CD14-positive monocyte (primary cell): ENCODE measurements around the gene IL5. TPM values are rescaled to one million over a fixed set of nuclear protein-coding genes. Genes with fewer than 3 reads are reported as not detected.
A peak's percentile ranks its signal among the peaks of the same experiment; 100 is the strongest.

Source experiments
- DNase-seq, 3 donors: peaks; one replicate each; pipeline ENCODE4 v3.0.0-alpha.2; 2011 to 2022
- H2AFZ ChIP-seq: 2 replicates; pipeline ENCODE4 v1.6.0; 2012; ENCODE audit warnings: mild to moderate bottlenecking, low read depth, low read length, inconsistent platforms; ENCODE audit not compliant: insufficient read depth, poor library complexity, severe bottlenecking
- H3K27ac ChIP-seq, 2 donors: 1 replicate in 1 of 2; 2 replicates in 1 of 2; pipeline ENCODE4 v1.5.1; 2012 to 2013; ENCODE audit warnings: low read length in 2 of 2, control low read depth in 1 of 2, inconsistent platforms in 1 of 2, low read depth in 1 of 2, mild to moderate bottlenecking in 1 of 2
- H3K27me3 ChIP-seq, 2 donors: one replicate each; pipeline versions ENCODE4 v1.6.0 to v1.6.1; 2011 to 2013; ENCODE audit warnings: low read length in 2 of 2; ENCODE audit not compliant: control insufficient read depth in 2 of 2, insufficient read depth in 2 of 2
- H3K36me3 ChIP-seq, 2 donors: replicated peaks in 1 of 2; 1 replicate in 1 of 2; 2 replicates in 1 of 2; pipeline versions ENCODE4 v1.5.1 to v1.6.1; 2012 to 2013; ENCODE audit warnings: low read length in 2 of 2, control low read depth in 1 of 2, inconsistent platforms in 1 of 2, mild to moderate bottlenecking in 1 of 2; ENCODE audit not compliant: insufficient read depth in 2 of 2, control insufficient read depth in 1 of 2
- H3K4me1 ChIP-seq, 2 donors: 1 replicate in 1 of 2; 2 replicates in 1 of 2; pipeline versions ENCODE4 v1.5.1 to v1.6.1; 2012 to 2013; ENCODE audit warnings: low read length in 2 of 2, control low read depth in 1 of 2, inconsistent platforms in 1 of 2, mild to moderate bottlenecking in 1 of 2, moderate library complexity in 1 of 2; ENCODE audit not compliant: insufficient read depth in 2 of 2, control insufficient read depth in 1 of 2
- H3K4me2 ChIP-seq: replicated peaks from 2 replicates; pipeline ENCODE3; 2012; ENCODE audit warnings: low read length, moderate library complexity, mild to moderate bottlenecking; ENCODE audit not compliant: poor library complexity, severe bottlenecking; ENCODE audit errors: extremely low read depth
- H3K4me3 ChIP-seq, 3 experiments: fragments of 200-600 bp in 1 of 3; sonication (generic) in 1 of 3; replicated peaks in 1 of 3; 1 replicate in 2 of 3; 2 replicates in 1 of 3; pipeline ENCODE4 v1.5.1; 2011 to 2013; ENCODE audit warnings: low read length in 3 of 3, mild to moderate bottlenecking in 3 of 3, control low read depth in 2 of 3, low read depth in 2 of 3, inconsistent platforms in 1 of 3, moderate library complexity in 1 of 3
- H3K79me2 ChIP-seq: 2 replicates; pipeline ENCODE4 v1.6.0; 2012; ENCODE audit warnings: mild to moderate bottlenecking, control low read depth, inconsistent platforms, low read length, moderate library complexity; ENCODE audit not compliant: insufficient read depth
- H3K9ac ChIP-seq: 2 replicates; pipeline ENCODE4 v1.6.0; 2017; ENCODE audit warnings: low read length, mild to moderate bottlenecking; ENCODE audit not compliant: insufficient read depth, poor library complexity, severe bottlenecking
- H3K9me3 ChIP-seq, 2 donors: replicated peaks in 1 of 2; 1 replicate in 1 of 2; 2 replicates in 1 of 2; pipeline versions ENCODE4 v1.5.1 to v1.6.1; 2012 to 2013; ENCODE audit warnings: low read length in 2 of 2, control low read depth in 1 of 2; ENCODE audit not compliant: control insufficient read depth in 1 of 2, insufficient read depth in 1 of 2
- H4K20me1 ChIP-seq: 2 replicates; pipeline ENCODE4 v1.6.0; 2012; ENCODE audit warnings: mild to moderate bottlenecking, low read length, control low read depth, moderate library complexity; ENCODE audit not compliant: insufficient read depth
- H3K27ac Mint-ChIP-seq, 7 donors: one replicate each; pipeline ENCODE4 v1.8.0; 2020; ENCODE audit warnings: mild to moderate bottlenecking in 7 of 7, mixed read lengths in 7 of 7, moderate library complexity in 6 of 7, inconsistent platforms in 2 of 7
- H3K27me3 Mint-ChIP-seq, 3 donors: one replicate each; pipeline ENCODE4 v1.8.0; 2021 to 2022; ENCODE audit warnings: low read depth in 3 of 3, mild to moderate bottlenecking in 3 of 3, mixed read lengths in 3 of 3, moderate library complexity in 3 of 3, inconsistent platforms in 1 of 3
- H3K36me3 Mint-ChIP-seq, 2 donors: one replicate each; pipeline ENCODE4 v1.8.0; 2020; ENCODE audit warnings: mixed read lengths in 2 of 2, inconsistent platforms in 1 of 2, mild to moderate bottlenecking in 1 of 2
- H3K4me1 Mint-ChIP-seq: one replicate; pipeline ENCODE4 v1.8.0; 2020; ENCODE audit warnings: mild to moderate bottlenecking, mixed read lengths
- H3K4me3 Mint-ChIP-seq, 2 donors: one replicate each; pipeline ENCODE4 v1.8.0; 2020; ENCODE audit warnings: mild to moderate bottlenecking in 2 of 2, mixed read lengths in 2 of 2, moderate library complexity in 1 of 2
- H3K9me3 Mint-ChIP-seq, 7 donors: one replicate each; pipeline ENCODE4 v1.8.0; 2020 to 2022; ENCODE audit warnings: mixed read lengths in 7 of 7, mild to moderate bottlenecking in 6 of 7, moderate library complexity in 6 of 7, inconsistent platforms in 2 of 7
- WGBS: methylation state at CpG from one replicate; pipeline ENCODE4 v1.1.5; 2013; ENCODE audit warnings: missing lambda C conversion rate; ENCODE audit not compliant: insufficient coverage; 5-methylcytosine and 5-hydroxymethylcytosine counted together
- intact Hi-C, 2 donors: fragments of 100-400 bp; cut with micrococcal nuclease; formaldehyde crosslinking; loops; one replicate each; pipeline versions ENCODE4 v1.15.0 to v1.15.1; 2023
- polyA plus RNA-seq, 3 donors: library from polyadenylated mRNA; depleted of rRNA in 1 of 3; unstranded in 2 of 3; stranded (reverse) in 1 of 3; fragments of 300-500 nt in 2 of 3; fragments of >200 nt in 1 of 3; fragmentation: Illumina TruSeq in 2 of 3; gene quantifications; 1 replicate in 2 of 3; 2 replicates in 1 of 3; pipeline ENCODE4 v1.2.3, GENCODE V29; 2012 to 2021
- TF ChIP-seq, protein P1 (sequence below): fragments of 200-600 bp; IDR thresholded peaks from one replicate; pipeline ENCODE4 v1.8.0; 2022; ENCODE audit warnings: antibody characterized with exemption, mild to moderate bottlenecking

Gene IL5
- polyA plus RNA-seq, 3 donors: not detected

DNA sequence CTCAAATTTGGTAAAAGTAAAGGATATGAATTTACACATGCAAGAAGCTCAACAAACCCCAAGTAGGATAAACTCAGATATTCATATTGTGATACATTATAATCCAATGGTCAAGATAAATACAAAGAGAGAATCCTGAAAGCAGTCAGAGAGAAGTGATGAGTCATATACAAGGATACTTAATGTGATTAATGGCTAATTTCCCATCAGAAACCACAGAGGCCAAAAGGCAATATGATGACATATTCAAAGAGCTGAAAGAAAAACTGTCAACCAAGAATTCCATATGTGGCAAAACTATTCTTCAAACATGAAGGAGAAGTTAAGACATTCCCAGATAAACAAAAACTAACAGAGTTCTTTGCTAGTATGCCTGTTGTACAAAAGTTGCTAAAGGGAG, 33.2 kb downstream of the IL5 start:
- no peaks in the 10 kb centered on the region for H3K36me3 ChIP-seq
- DNase-seq: no peak
- peaks cover 0 to 3% (median 2%) of the 10 kb centered on the region in 3 donors for H3K27me3 Mint-ChIP-seq
- intact Hi-C loops: no loop called here
- H3K36me3 Mint-ChIP-seq: no peaks in the 10 kb centered on the region
- no peak overlapping the region for H3K4me3 Mint-ChIP-seq
- H2AFZ ChIP-seq: no peak overlapping the region
- H3K27me3 ChIP-seq: no peaks in the 10 kb centered on the region
- H3K79me2 ChIP-seq: no peaks in the 10 kb centered on the region
- no peaks in the 10 kb centered on the region for H3K4me1 ChIP-seq
- no peak overlapping the region for H3K4me2 ChIP-seq
- no peak overlapping the region for H3K27ac Mint-ChIP-seq
- H3K9ac ChIP-seq: no peak overlapping the region
- H3K27ac ChIP-seq: no peak overlapping the region
- no peaks in the 10 kb centered on the region for H3K9me3 ChIP-seq
- H3K4me1 Mint-ChIP-seq: peaks cover 10% of the 10 kb centered on the region
- TF ChIP-seq, protein P1, sequence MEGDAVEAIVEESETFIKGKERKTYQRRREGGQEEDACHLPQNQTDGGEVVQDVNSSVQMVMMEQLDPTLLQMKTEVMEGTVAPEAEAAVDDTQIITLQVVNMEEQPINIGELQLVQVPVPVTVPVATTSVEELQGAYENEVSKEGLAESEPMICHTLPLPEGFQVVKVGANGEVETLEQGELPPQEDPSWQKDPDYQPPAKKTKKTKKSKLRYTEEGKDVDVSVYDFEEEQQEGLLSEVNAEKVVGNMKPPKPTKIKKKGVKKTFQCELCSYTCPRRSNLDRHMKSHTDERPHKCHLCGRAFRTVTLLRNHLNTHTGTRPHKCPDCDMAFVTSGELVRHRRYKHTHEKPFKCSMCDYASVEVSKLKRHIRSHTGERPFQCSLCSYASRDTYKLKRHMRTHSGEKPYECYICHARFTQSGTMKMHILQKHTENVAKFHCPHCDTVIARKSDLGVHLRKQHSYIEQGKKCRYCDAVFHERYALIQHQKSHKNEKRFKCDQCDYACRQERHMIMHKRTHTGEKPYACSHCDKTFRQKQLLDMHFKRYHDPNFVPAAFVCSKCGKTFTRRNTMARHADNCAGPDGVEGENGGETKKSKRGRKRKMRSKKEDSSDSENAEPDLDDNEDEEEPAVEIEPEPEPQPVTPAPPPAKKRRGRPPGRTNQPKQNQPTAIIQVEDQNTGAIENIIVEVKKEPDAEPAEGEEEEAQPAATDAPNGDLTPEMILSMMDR: no peak
- H3K9me3 Mint-ChIP-seq: peaks cover 2 to 29% (median 18%) of the 10 kb centered on the region in 7 donors
- H3K4me3 ChIP-seq: no peak overlapping the region
- H4K20me1 ChIP-seq: no peaks in the 10 kb centered on the region

DNA sequence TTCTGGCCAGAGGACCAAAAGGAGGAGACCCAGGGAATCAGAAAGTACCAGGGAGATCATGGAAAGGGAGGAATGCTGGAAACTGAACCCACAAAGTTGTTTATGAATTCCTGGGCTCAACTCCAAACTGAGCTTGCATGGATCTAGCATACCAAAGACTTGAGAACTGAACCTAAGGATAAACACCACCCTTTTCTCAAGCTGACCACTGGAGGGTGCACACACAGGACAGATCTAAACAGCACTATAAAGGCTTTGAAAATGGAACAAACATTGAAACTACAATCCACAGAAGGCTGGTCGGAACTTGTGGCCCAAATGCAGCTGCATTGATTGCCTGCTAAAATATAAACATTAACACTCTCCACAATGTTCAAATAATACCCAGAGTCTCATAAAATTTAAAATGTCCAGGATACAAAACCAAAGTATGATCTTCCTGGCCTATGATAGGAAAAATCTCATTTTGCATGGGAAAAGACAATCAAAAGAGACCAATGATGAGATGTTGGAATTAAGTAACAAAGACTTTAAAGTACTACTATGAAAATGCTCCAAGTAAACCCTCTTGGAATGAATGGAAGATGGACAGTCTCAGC, 37.1 kb downstream of the IL5 start:
- Mint-ChIP-seq H3K9me3 (peaks cover 0 to 9% (median 2%) of the 10 kb centered on the region in 7 donors), H3K4me3 (no peak overlapping the region), H3K27me3 (peaks cover 0 to 5% (median 2%) of the 10 kb centered on the region in 3 donors), H3K4me1 (peaks cover 12% of the 10 kb centered on the region), H3K27ac (peak overlapping the region in 1 of 7 donors; percentile 8), H3K36me3 (no peaks in the 10 kb centered on the region)
- no peak overlapping the region for H3K27ac ChIP-seq
- no peak overlapping the region for H3K4me2 ChIP-seq
- no peaks in the 10 kb centered on the region for H3K79me2 ChIP-seq
- H3K4me3 ChIP-seq: no peak overlapping the region
- H3K4me1 ChIP-seq: peaks cover 3 to 5% of the 10 kb centered on the region in 2 donors
- H4K20me1 ChIP-seq: no peaks in the 10 kb centered on the region
- 43% methylated on average over 1 of the region's 1 CpG for WGBS
- H3K27me3 ChIP-seq: no peaks in the 10 kb centered on the region
- intact Hi-C loops: loop anchor here (10.0 kb wide), 2 partner anchors 309 to 319 kb away; partner anchors contain the start of gene SOWAHA (in 1 of the 2)
- peak in 1 of 3 donors; percentile 23 for DNase-seq
- H2AFZ ChIP-seq: no peak overlapping the region
- H3K9ac ChIP-seq: no peak overlapping the region
- H3K36me3 ChIP-seq: no peaks in the 10 kb centered on the region
- TF ChIP-seq, protein P1: peak; percentile 51
- no peaks in the 10 kb centered on the region for H3K9me3 ChIP-seq
